H9 (cell line): ENCODE results near the gene LRP1B. TPM values are rescaled to one million over a fixed set of nuclear protein-coding genes. Genes with fewer than 3 reads are reported as not detected.

Source experiments
- DNase-seq: peaks from one replicate; pipeline ENCODE4 v3.0.0-alpha.2; 2017
- H2AFZ ChIP-seq: one replicate; pipeline ENCODE4 v1.6.1; 2013; ENCODE audit warnings: mild to moderate bottlenecking, low read length, control low read depth, moderate library complexity
- H2AK5ac ChIP-seq: 2 replicates; pipeline ENCODE4 v1.6.1; 2013; ENCODE audit warnings: low read length, control low read depth, mixed read lengths; ENCODE audit not compliant: insufficient read length
- H2BK120ac ChIP-seq: one replicate; pipeline ENCODE4 v1.6.1; 2013; ENCODE audit warnings: low read depth, mild to moderate bottlenecking, low read length, control low read depth, inconsistent platforms; ENCODE audit not compliant: poor library complexity, severe bottlenecking
- H2BK12ac ChIP-seq: 2 replicates; pipeline ENCODE4 v1.6.1; 2013; ENCODE audit warnings: low read length, control low read depth, mixed read lengths, low read depth; ENCODE audit not compliant: insufficient read length
- H2BK15ac ChIP-seq: 2 replicates; pipeline ENCODE4 v1.6.1; 2013; ENCODE audit warnings: low read depth, low read length, control low read depth
- H2BK20ac ChIP-seq: one replicate; pipeline ENCODE4 v1.6.1; 2013; ENCODE audit warnings: low read depth, mild to moderate bottlenecking, low read length, control low read depth, inconsistent platforms; ENCODE audit not compliant: poor library complexity, severe bottlenecking
- H2BK5ac ChIP-seq: 2 replicates; pipeline ENCODE4 v1.6.1; 2013; ENCODE audit warnings: low read length, control low read depth, mixed read lengths; ENCODE audit not compliant: insufficient read length
- H3K14ac ChIP-seq: 2 replicates; pipeline ENCODE4 v1.6.1; 2013; ENCODE audit warnings: low read length, control low read depth; ENCODE audit not compliant: insufficient read depth
- H3K18ac ChIP-seq: 2 replicates; pipeline ENCODE4 v1.6.1; 2013; ENCODE audit warnings: low read depth, mild to moderate bottlenecking, mixed read lengths, low read length, control low read depth; ENCODE audit not compliant: insufficient read length
- H3K23ac ChIP-seq: 2 replicates; pipeline ENCODE4 v1.6.1; 2013; ENCODE audit warnings: low read length, control low read depth, mixed read lengths, low read depth; ENCODE audit not compliant: insufficient read length
- H3K23me2 ChIP-seq: 2 replicates; pipeline ENCODE4 v1.6.1; 2013; ENCODE audit warnings: low read depth, mild to moderate bottlenecking, mixed read lengths, low read length, control low read depth; ENCODE audit not compliant: insufficient read length, poor library complexity, severe bottlenecking
- H3K27ac ChIP-seq: 2 replicates; pipeline ENCODE4 v1.5.1; 2013; ENCODE audit warnings: low read length, control low read depth, mixed read lengths, low read depth; ENCODE audit not compliant: insufficient read length
- H3K27me3 ChIP-seq: 2 replicates; pipeline ENCODE4 v1.6.1; 2013; ENCODE audit warnings: low read length, control low read depth, inconsistent platforms; ENCODE audit not compliant: insufficient read depth
- H3K4ac ChIP-seq: 2 replicates; pipeline ENCODE4 v1.6.1; 2013; ENCODE audit warnings: low read depth, mild to moderate bottlenecking, control low read depth, inconsistent platforms, low read length, moderate library complexity
- H3K4me1 ChIP-seq: 2 replicates; pipeline ENCODE4 v1.6.1; 2013; ENCODE audit warnings: low read length, control low read depth, inconsistent platforms; ENCODE audit not compliant: insufficient read depth
- H3K4me2 ChIP-seq: 2 replicates; pipeline ENCODE4 v1.6.1; 2013; ENCODE audit warnings: low read length, control low read depth, mixed read lengths; ENCODE audit not compliant: insufficient read length, insufficient read depth
- H3K56ac ChIP-seq: 2 replicates; pipeline ENCODE4 v1.6.1; 2013; ENCODE audit warnings: low read depth, mild to moderate bottlenecking, mixed read lengths, low read length, control low read depth; ENCODE audit not compliant: insufficient read length
- H3K79me1 ChIP-seq: 2 replicates; pipeline ENCODE4 v1.6.1; 2013; ENCODE audit warnings: low read depth, mild to moderate bottlenecking, moderate library complexity, low read length, control low read depth, inconsistent platforms; ENCODE audit not compliant: insufficient read depth, poor library complexity, severe bottlenecking
- H3K79me2 ChIP-seq: 2 replicates; pipeline ENCODE4 v1.6.1; 2013; ENCODE audit warnings: low read length, control low read depth, inconsistent platforms; ENCODE audit not compliant: insufficient read depth
- H3K9ac ChIP-seq: 2 replicates; pipeline ENCODE4 v1.6.1; 2013; ENCODE audit warnings: low read length, control low read depth, mixed read lengths; ENCODE audit not compliant: insufficient read length; ENCODE audit errors: extremely low read depth
- H3K9me3 ChIP-seq: one replicate; pipeline ENCODE4 v1.6.1; 2013; ENCODE audit warnings: low read depth, low read length, inconsistent platforms; ENCODE audit not compliant: control insufficient read depth
- H3T11ph ChIP-seq: one replicate; pipeline ENCODE4 v1.6.1; 2013; ENCODE audit warnings: mild to moderate bottlenecking, low read length, control low read depth, inconsistent platforms
- H4K20me1 ChIP-seq: one replicate; pipeline ENCODE4 v1.6.1; 2013; ENCODE audit not compliant: control insufficient read depth, insufficient read length, insufficient read depth
- H4K5ac ChIP-seq: 2 replicates; pipeline ENCODE4 v1.6.1; 2013; ENCODE audit warnings: low read depth, mild to moderate bottlenecking, mixed read lengths, low read length, control low read depth; ENCODE audit not compliant: insufficient read length
- H4K8ac ChIP-seq: replicated peaks from 2 replicates; pipeline ENCODE4 v1.6.1; 2013; ENCODE audit warnings: low read length, control low read depth, mixed read lengths, low read depth; ENCODE audit not compliant: insufficient read length
- H4K91ac ChIP-seq: 2 replicates; pipeline ENCODE4 v1.6.1; 2013; ENCODE audit warnings: low read depth, mild to moderate bottlenecking, moderate library complexity, mixed read lengths, low read length, control low read depth; ENCODE audit not compliant: insufficient read length
- H3K27ac Mint-ChIP-seq, 3 experiments: 2 replicates in 2 of 3; 3 replicates in 1 of 3; pipeline ENCODE4 v1.8.0; 2020 to 2021; ENCODE audit warnings: mixed read lengths in 3 of 3, mild to moderate bottlenecking in 1 of 3, moderate library complexity in 1 of 3
- H3K27me3 Mint-ChIP-seq: 2 replicates; pipeline ENCODE4 v1.8.0; 2021; ENCODE audit warnings: low read depth, mild to moderate bottlenecking, moderate library complexity, mixed read lengths
- H3K36me3 Mint-ChIP-seq, 3 experiments: 2 replicates in 2 of 3; 3 replicates in 1 of 3; pipeline ENCODE4 v1.8.0; 2020 to 2021; ENCODE audit warnings: low read depth in 3 of 3, mixed read lengths in 3 of 3; ENCODE audit not compliant: insufficient read depth in 1 of 3
- H3K4me1 Mint-ChIP-seq, 2 experiments: 2 replicates each; pipeline ENCODE4 v1.8.0; 2020; ENCODE audit warnings: mixed read lengths in 2 of 2
- H3K4me3 Mint-ChIP-seq, 2 experiments: 2 replicates in 1 of 2; 3 replicates in 1 of 2; pipeline ENCODE4 v1.8.0; 2020 to 2021; ENCODE audit warnings: mild to moderate bottlenecking in 2 of 2, mixed read lengths in 2 of 2, moderate library complexity in 1 of 2
- H3K9me3 Mint-ChIP-seq, 2 experiments: 2 replicates in 1 of 2; 3 replicates in 1 of 2; pipeline ENCODE4 v1.8.0; 2020; ENCODE audit warnings: mild to moderate bottlenecking in 2 of 2, mixed read lengths in 2 of 2, moderate library complexity in 1 of 2
- CTCF ChIP-seq: fragments of 200-600 bp; sonication (generic); conservative IDR thresholded peaks from 3 replicates; pipeline ENCODE4 v1.8.0; 2021; ENCODE audit warnings: antibody characterized with exemption, mild to moderate bottlenecking
- WGBS: extraction: QIAGEN DNeasy Blood & Tissue Kit; methylation state at CpG from one replicate; pipeline ENCODE4 v1.1.7; 2013; ENCODE audit warnings: missing lambda C conversion rate, low lambda C conversion rate, mixed read lengths; ENCODE audit not compliant: insufficient read length; ENCODE audit errors: extremely low coverage; 5-methylcytosine and 5-hydroxymethylcytosine counted together
- total RNA-seq: library from RNA; stranded (reverse); gene quantifications from 2 replicates; pipeline ENCODE4 v1.2.1, GENCODE V29; 2021

LRP1B gene
- total RNA-seq, 1 experiment from 2014 or later, result not detected

- Histone ChIP-seq H3K27ac (no peak overlapping the region), H3K14ac (no peak overlapping the region), H2BK15ac (no peak overlapping the region), H4K20me1 (no peaks in the 10 kb centered on the region), H3K4ac (no peak overlapping the region), H2BK20ac (no peak overlapping the region), H3K79me1 (no peaks in the 10 kb centered on the region), H3K9me3 (no peaks in the 10 kb centered on the region), H3K23ac (no peak overlapping the region), H3K9ac (no peak overlapping the region), H3K79me2 (no peaks in the 10 kb centered on the region), H3K23me2 (no peaks in the 10 kb centered on the region), H3K56ac (no peak overlapping the region), H4K8ac (no peak overlapping the region), H3K27me3 (no peaks in the 10 kb centered on the region), H3K18ac (no peak overlapping the region), H4K5ac (no peak overlapping the region), H2AFZ (no peak overlapping the region), H2AK5ac (no peak overlapping the region), H2BK12ac (no peak overlapping the region), H3T11ph (no peak overlapping the region), H4K91ac (no peak overlapping the region), H3K4me2 (no peak overlapping the region), H2BK120ac (no peak overlapping the region), H2BK5ac (no peak overlapping the region), H3K4me1 (no peaks in the 10 kb centered on the region)
- Mint-ChIP-seq H3K4me3 (no peak overlapping the region), H3K27ac (no peak overlapping the region), H3K36me3 (no peaks in the 10 kb centered on the region), H3K4me1 (peaks cover 5 to 9% of the 10 kb centered on the region in 2 experiments), H3K27me3 (no peaks in the 10 kb centered on the region), H3K9me3 (no peaks in the 10 kb centered on the region)
- TF ChIP-seq CTCF, result no peak
- no CpG with 5 or more reads among the region's 6 CpGs for WGBS
- DNase-seq, result no peak
Observed at GRCh38 chr2:141828761-141829160, 302.1 kb downstream of the LRP1B start.
